Chondrocyte (in vitro differentiated cells): ENCODE data around the gene IFT80. TPM values are rescaled to one million over a fixed set of nuclear protein-coding genes. Genes with fewer than 3 reads are reported as not detected.

Experiments
- DNase-seq: peaks from one replicate; pipeline ENCODE4 v3.0.0; 2021; ENCODE audit warnings: mixed read lengths, low spot score
- H3K27ac Mint-ChIP-seq: one replicate; pipeline ENCODE4 v1.8.0; 2021; ENCODE audit warnings: mild to moderate bottlenecking, moderate library complexity, mixed read lengths; ENCODE audit not compliant: unreplicated experiment
- H3K27me3 Mint-ChIP-seq: 2 replicates; pipeline ENCODE4 v1.8.0; 2021; ENCODE audit warnings: low read depth, mixed read lengths
- H3K36me3 Mint-ChIP-seq: 2 replicates; pipeline ENCODE4 v1.8.0; 2021; ENCODE audit warnings: low read depth, mixed read lengths
- H3K4me1 Mint-ChIP-seq: 2 replicates; pipeline ENCODE4 v1.8.0; 2021; ENCODE audit warnings: low read depth, mild to moderate bottlenecking, mixed read lengths
- H3K4me3 Mint-ChIP-seq: one replicate; pipeline ENCODE4 v1.8.0; 2021; ENCODE audit warnings: mild to moderate bottlenecking, moderate library complexity, mixed read lengths; ENCODE audit not compliant: unreplicated experiment
- H3K9me3 Mint-ChIP-seq: 2 replicates; pipeline ENCODE4 v1.8.0; 2021; ENCODE audit warnings: low read depth, mixed read lengths
- CTCF ChIP-seq: fragments of 200-600 bp; sonication (generic); IDR thresholded peaks from 2 replicates; pipeline ENCODE4 v1.5.0; 2021; ENCODE audit warnings: antibody characterized with exemption, mild to moderate bottlenecking, moderate library complexity
- total RNA-seq: library from RNA; stranded (reverse); gene quantifications from 3 replicates; pipeline ENCODE4 v1.2.1, GENCODE V29; 2021

Gene IFT80
- total RNA-seq, 1 donor from 2014 or later, result 22.6 TPM

GRCh38 chr3:160226026-160226907, 172.8 kb downstream of the IFT80 start:
- Mint-ChIP-seq H3K27ac (no peak overlapping the region), H3K4me3 (peak overlapping the region; percentile 69), H3K27me3 (peaks cover 29% of the 10 kb centered on the region), H3K36me3 (no peaks in the 10 kb centered on the region), H3K4me1 (peaks cover 10% of the 10 kb centered on the region), H3K9me3 (no peaks in the 10 kb centered on the region)
- no peak for TF ChIP-seq CTCF
- no peak for DNase-seq

- Mint-ChIP-seq H3K4me1 (peaks cover 10% of the 10 kb centered on the region), H3K9me3 (no peaks in the 10 kb centered on the region), H3K27ac (no peak within 1 kb of the TSS), H3K36me3 (no peaks in the 10 kb centered on the region), H3K27me3 (peaks cover 29% of the 10 kb centered on the region), H3K4me3 (peak within 1 kb of the TSS; percentile 70)
- DNase-seq, result no peak
- peak; percentile 56 for TF ChIP-seq CTCF
Measured at GRCh38 chr3:160225176-160226025, 173.6 kb downstream of the IFT80 start, which contains the start of gene C3orf80. C3orf80 (plus strand) TSS chr3:160225422; CDS start chr3:160225636, 214 bp downstream.

GRCh38 chr3:160224811-160225175, 174.2 kb downstream of the IFT80 start:
- Mint-ChIP-seq H3K27ac (no peak overlapping the region), H3K36me3 (no peaks in the 10 kb centered on the region), H3K4me3 (peak overlapping the region; percentile 70), H3K27me3 (peaks cover 29% of the 10 kb centered on the region), H3K4me1 (peaks cover 10% of the 10 kb centered on the region), H3K9me3 (no peaks in the 10 kb centered on the region)
- DNase-seq, result no peak
- no peak for TF ChIP-seq CTCF

GRCh38 chr3:160224256-160224655, 174.8 kb downstream of the IFT80 start:
- H3K4me1 Mint-ChIP-seq, result peaks cover 10% of the 10 kb centered on the region
- H3K27ac Mint-ChIP-seq, result no peak overlapping the region
- H3K4me3 Mint-ChIP-seq, result no peak overlapping the region
- no peak for DNase-seq
- no peaks in the 10 kb centered on the region for H3K36me3 Mint-ChIP-seq
- no peaks in the 10 kb centered on the region for H3K9me3 Mint-ChIP-seq
- no peak for TF ChIP-seq CTCF
- H3K27me3 Mint-ChIP-seq, result peaks cover 29% of the 10 kb centered on the region

- H3K36me3 Mint-ChIP-seq, result no peaks in the 10 kb centered on the region
- no peak overlapping the region for H3K4me3 Mint-ChIP-seq
- DNase-seq, result no peak
- H3K4me1 Mint-ChIP-seq, result peaks cover 5% of the 10 kb centered on the region
- no peak overlapping the region for H3K27ac Mint-ChIP-seq
- peaks cover 22% of the 10 kb centered on the region for H3K27me3 Mint-ChIP-seq
- no peak for TF ChIP-seq CTCF
- no peaks in the 10 kb centered on the region for H3K9me3 Mint-ChIP-seq
Measured at GRCh38 chr3:160221019-160221418, 178.0 kb downstream of the IFT80 start.
